ENCODE results near the gene CDCA8.
"Not testable (repeated sequence)": the region's sequence is repeated elsewhere in the genome, so short reads cannot be mapped to it uniquely, and the experiment has no call there.

Gene CDCA8

DNA sequence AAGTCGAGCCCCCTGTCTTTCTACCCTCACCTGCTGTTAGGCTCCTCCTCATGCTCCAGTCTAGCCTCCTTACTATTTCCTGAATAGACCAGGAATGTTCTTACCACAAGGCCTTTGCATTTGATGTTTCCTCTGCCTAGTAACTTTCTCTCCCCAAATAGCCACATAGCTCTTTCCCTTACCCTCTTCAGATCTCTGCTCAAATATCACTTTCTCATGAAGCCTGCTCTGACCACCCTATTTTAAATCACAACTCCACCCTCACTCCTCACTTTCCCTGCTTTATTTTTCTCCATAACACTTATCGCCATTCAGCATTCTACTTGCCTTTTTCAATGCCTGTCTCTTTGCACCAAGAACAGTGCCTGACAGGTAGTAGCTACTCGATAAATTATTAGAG, 6.6 kb upstream of the CDCA8 start:
- H3K9me3 ChIP-seq (ENCODE audit: severe bottlenecking): no peaks in the 10 kb centered on the region
- TF ChIP-seq, protein P1, sequence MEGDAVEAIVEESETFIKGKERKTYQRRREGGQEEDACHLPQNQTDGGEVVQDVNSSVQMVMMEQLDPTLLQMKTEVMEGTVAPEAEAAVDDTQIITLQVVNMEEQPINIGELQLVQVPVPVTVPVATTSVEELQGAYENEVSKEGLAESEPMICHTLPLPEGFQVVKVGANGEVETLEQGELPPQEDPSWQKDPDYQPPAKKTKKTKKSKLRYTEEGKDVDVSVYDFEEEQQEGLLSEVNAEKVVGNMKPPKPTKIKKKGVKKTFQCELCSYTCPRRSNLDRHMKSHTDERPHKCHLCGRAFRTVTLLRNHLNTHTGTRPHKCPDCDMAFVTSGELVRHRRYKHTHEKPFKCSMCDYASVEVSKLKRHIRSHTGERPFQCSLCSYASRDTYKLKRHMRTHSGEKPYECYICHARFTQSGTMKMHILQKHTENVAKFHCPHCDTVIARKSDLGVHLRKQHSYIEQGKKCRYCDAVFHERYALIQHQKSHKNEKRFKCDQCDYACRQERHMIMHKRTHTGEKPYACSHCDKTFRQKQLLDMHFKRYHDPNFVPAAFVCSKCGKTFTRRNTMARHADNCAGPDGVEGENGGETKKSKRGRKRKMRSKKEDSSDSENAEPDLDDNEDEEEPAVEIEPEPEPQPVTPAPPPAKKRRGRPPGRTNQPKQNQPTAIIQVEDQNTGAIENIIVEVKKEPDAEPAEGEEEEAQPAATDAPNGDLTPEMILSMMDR (IDR thresholded peaks at IDR 0.05; ENCODE audit: low read depth, low read length): no peak
- no peaks in the 10 kb centered on the region for H3K27me3 ChIP-seq (ENCODE audit: insufficient read depth, low read depth, severe bottlenecking)
- DNase-seq: no peak
- no peak overlapping the region for H3K4me3 ChIP-seq (ENCODE audit: low read depth, low read length)
- H3K36me3 ChIP-seq: peaks cover 71% of the 10 kb centered on the region
- no peak overlapping the region for H3K27ac ChIP-seq

DNA sequence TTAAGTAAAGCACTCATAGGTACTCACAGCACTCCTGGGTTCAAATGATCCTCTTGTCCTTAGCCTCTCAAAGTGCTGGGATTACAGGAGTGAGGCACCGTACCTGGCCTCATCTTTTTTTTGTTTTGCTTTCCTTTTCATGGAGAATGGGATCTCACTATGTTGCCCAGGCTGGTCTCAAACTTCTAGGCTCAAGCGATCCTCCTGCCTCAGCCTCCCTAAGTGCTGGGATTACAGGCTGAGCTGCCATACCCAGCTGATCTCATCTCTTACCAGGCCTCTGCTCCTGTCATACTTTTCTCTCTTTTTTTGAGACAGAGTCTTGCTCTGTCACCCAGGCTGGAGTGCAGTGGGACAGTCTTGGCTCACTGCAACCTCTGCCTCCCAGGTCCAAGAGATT, 4.6 kb upstream of the CDCA8 start:
- H3K4me3 ChIP-seq (ENCODE audit: low read depth, low read length); H3K27me3 ChIP-seq (ENCODE audit: insufficient read depth, low read depth, severe bottlenecking); H3K27ac ChIP-seq; DNase-seq; H3K9me3 ChIP-seq (ENCODE audit: severe bottlenecking): not testable (repeated sequence)
- peaks cover 56% of the 10 kb centered on the region for H3K36me3 ChIP-seq

DNA sequence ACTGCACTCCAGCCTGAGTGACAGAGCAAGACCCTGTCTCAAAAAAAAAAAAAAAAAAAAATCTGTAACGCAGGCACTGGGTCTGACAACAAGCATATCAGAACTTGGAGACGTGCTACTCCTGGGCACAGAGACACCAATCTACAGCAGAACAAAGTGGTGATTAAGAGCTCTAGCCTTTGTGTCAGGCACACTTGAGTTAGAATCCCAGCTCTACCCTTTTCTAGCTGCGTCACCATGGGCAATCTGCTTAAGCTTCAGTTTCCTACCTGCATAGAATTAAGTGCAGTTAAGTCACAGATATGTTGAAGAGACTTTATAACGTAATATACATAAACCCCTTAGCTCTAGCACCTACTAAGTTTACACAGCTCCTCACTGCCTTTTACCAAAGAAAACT, 3.4 kb upstream of the CDCA8 start:
- H3K27ac ChIP-seq: no peak overlapping the region
- DNase-seq: no peak
- no peak overlapping the region for H3K4me3 ChIP-seq (ENCODE audit: low read depth, low read length)
- H3K9me3 ChIP-seq (ENCODE audit: severe bottlenecking): no peaks in the 10 kb centered on the region
- TF ChIP-seq, protein P1 (IDR thresholded peaks at IDR 0.05; ENCODE audit: low read depth, low read length): no peak
- peaks cover 51% of the 10 kb centered on the region for H3K36me3 ChIP-seq
- H3K27me3 ChIP-seq (ENCODE audit: insufficient read depth, low read depth, severe bottlenecking): no peaks in the 10 kb centered on the region

DNA sequence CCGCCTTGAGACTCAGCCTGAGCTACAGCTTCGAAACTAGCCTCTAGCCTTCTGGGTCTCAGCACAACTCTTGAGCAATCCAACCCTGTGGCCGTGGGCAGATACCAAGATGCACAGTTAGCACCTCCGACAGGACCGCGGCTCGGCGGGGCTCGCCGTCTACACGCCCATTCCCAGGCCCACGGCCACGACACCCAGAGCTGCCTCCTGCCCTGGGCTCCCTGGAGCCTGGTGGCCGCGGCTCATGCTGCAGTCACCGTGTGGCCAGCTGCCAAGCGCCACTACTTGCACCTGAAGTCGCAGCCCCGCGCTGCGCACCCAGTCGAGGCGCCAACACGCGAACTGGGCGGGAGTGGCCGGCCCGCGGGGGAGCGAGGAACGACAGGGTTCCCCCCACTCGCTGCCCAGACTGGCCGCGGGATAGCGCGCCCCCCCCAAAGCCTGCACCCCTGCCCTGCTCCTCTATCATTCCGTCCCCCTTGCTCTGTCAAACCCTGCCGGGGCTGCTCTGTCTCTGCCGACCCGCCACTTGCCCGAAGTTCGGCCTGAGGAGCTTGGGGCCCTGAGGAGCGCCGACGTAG, 729 bp upstream of the CDCA8 start:
- Histone ChIP-seq H3K36me3 (peaks cover 55% of the 10 kb centered on the region), H3K9me3 (ENCODE audit: severe bottlenecking) (no peaks in the 10 kb centered on the region), H3K4me3 (ENCODE audit: low read depth, low read length) (peak overlapping the region; percentile 95), H3K27me3 (ENCODE audit: insufficient read depth, low read depth, severe bottlenecking) (no peaks in the 10 kb centered on the region), H3K27ac (peak overlapping the region; percentile 55)
- TF ChIP-seq, protein P1 (IDR thresholded peaks at IDR 0.05; ENCODE audit: low read depth, low read length): 0 out of 2 replicates have a peak, but pooled peaks have one; percentile 17
- peak; percentile 49 for DNase-seq

DNA sequence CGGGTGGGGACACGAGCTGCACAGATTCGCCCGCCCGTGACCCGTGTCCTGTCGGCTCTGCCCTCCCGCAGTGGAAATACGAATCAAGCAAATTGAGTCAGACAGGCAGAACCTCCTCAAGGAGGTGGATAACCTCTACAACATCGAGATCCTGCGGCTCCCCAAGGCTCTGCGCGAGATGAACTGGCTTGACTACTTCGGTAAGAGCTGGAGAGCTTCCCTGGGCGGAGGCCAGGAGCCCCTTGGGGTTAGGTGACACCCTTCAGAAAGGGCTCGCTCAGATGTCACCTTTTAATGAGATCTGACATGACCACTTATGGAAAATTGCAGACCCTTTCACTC, 489 bp downstream of the CDCA8 start:
- no peak for DNase-seq
- no peaks in the 10 kb centered on the region for H3K9me3 ChIP-seq (ENCODE audit: severe bottlenecking)
- peaks cover 57% of the 10 kb centered on the region for H3K36me3 ChIP-seq
- peak overlapping the region; percentile 97 for H3K27ac ChIP-seq
- H3K4me3 ChIP-seq (ENCODE audit: low read depth, low read length): peak overlapping the region; percentile 95
- TF ChIP-seq, protein P1 (IDR thresholded peaks at IDR 0.05; ENCODE audit: low read depth, low read length): no peak
- no peaks in the 10 kb centered on the region for H3K27me3 ChIP-seq (ENCODE audit: insufficient read depth, low read depth, severe bottlenecking)

DNA sequence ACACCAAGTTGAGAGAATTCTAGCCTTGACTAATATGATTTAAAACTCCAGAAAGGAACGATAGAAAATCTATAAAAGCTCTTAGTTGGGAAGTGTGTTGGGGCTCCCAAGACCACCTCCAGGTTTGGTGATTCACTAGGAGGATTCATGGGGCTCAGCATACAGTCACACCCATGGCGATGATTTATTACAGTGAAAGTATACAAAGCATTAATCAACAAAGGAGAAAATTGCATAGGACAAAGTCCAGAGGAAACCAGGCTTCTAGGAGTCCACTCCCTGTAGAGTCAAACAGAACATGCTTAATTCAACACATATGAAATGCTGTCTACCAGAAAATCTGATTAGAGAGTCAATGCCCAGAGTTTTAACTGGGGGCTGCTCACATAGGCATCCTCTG, 4.8 kb downstream of the CDCA8 start:
- DNase-seq: no peak
- no peak overlapping the region for H3K4me3 ChIP-seq (ENCODE audit: low read depth, low read length)
- TF ChIP-seq, protein P1 (IDR thresholded peaks at IDR 0.05; ENCODE audit: low read depth, low read length): no peak
- peaks cover 84% of the 10 kb centered on the region for H3K36me3 ChIP-seq
- no peaks in the 10 kb centered on the region for H3K9me3 ChIP-seq (ENCODE audit: severe bottlenecking)
- H3K27me3 ChIP-seq (ENCODE audit: insufficient read depth, low read depth, severe bottlenecking): no peaks in the 10 kb centered on the region
- H3K27ac ChIP-seq: no peak overlapping the region
